Coronary artery (tissue), 2 donors: ENCODE results near the gene PTPN2.

Experiments
- DNase-seq: peaks from one replicate; pipeline ENCODE4 v3.0.0-alpha.2; 2017; ENCODE audit warnings: low spot score
- H3K27ac ChIP-seq, 2 donors: fragments of 200-600 bp; sonication (generic); one replicate each; pipeline ENCODE4 v1.5.1; 2016 to 2019
- H3K4me3 ChIP-seq: fragments of 200-600 bp; sonication (generic); 2 replicates; pipeline ENCODE4 v1.5.1; 2016; ENCODE audit warnings: mild to moderate bottlenecking, moderate library complexity
- CTCF ChIP-seq: fragments of 200-600 bp; sonication (generic); IDR thresholded peaks from one replicate; pipeline ENCODE4 v1.5.1; 2019; ENCODE audit warnings: antibody characterized with exemption

PTPN2 gene

GRCh38 chr18:12818243-12818642, 65.8 kb downstream of the PTPN2 start:
- Histone ChIP-seq H3K27ac (no peak overlapping the region), H3K4me3 (no peak overlapping the region)
- no peak for TF ChIP-seq CTCF
- no peak for DNase-seq

GRCh38 chr18:12816451-12816850, 67.6 kb downstream of the PTPN2 start:
- no peak for TF ChIP-seq CTCF
- no peak overlapping the region for H3K27ac ChIP-seq
- no peak overlapping the region for H3K4me3 ChIP-seq
- no peak for DNase-seq

- no peak for TF ChIP-seq CTCF
- Histone ChIP-seq H3K27ac (no peak overlapping the region), H3K4me3 (no peak overlapping the region)
- no peak for DNase-seq
Measured at GRCh38 chr18:12811191-12811950, 72.7 kb downstream of the PTPN2 start.

GRCh38 chr18:12803069-12803936, 80.7 kb downstream of the PTPN2 start:
- H3K27ac ChIP-seq: no peak overlapping the region
- no peak overlapping the region for H3K4me3 ChIP-seq
- DNase-seq: no peak
- TF ChIP-seq CTCF: no peak

GRCh38 chr18:12802538-12802937, 81.5 kb downstream of the PTPN2 start:
- DNase-seq: no peak
- H3K4me3 ChIP-seq: no peak overlapping the region
- no peak for TF ChIP-seq CTCF
- H3K27ac ChIP-seq: no peak overlapping the region

GRCh38 chr18:12796448-12796847, 87.6 kb downstream of the PTPN2 start:
- H3K4me3 ChIP-seq: no peak overlapping the region
- TF ChIP-seq CTCF: no peak
- DNase-seq: no peak
- H3K27ac ChIP-seq: no peak overlapping the region

- no peak for DNase-seq
- TF ChIP-seq CTCF: no peak
- Histone ChIP-seq H3K4me3 (no peak overlapping the region), H3K27ac (no peak overlapping the region)
Measured at GRCh38 chr18:12791610-12792009, 92.4 kb downstream of the PTPN2 start.
